ENCODE measurements around the gene KCNIP2. TPM values are rescaled to one million over a fixed set of nuclear protein-coding genes. Genes with fewer than 3 reads are reported as not detected.
"Not testable (repeated sequence)": the region's sequence is repeated elsewhere in the genome, so short reads cannot be mapped to it uniquely, and the experiment has no call there.

Gene KCNIP2
- total RNA-seq, 1 donor from 2014 or later: 7.1 TPM

- TF ChIP-seq CTCF (IDR thresholded peaks at IDR 0.05): no peak
- Mint-ChIP-seq H3K9me3 (no peaks in the 10 kb centered on the region), H3K27me3 (no peaks in the 10 kb centered on the region), H3K4me1 (peaks cover 5% of the 10 kb centered on the region), H3K4me3 (no peak overlapping the region), H3K27ac (no peak overlapping the region), H3K36me3 (ENCODE audit: low read depth) (peaks cover 80% of the 10 kb centered on the region)
- intact Hi-C loops (cut with micrococcal nuclease): no loop called here
- ChIA-PET POLR2A (interaction anchor here (0.6 to 0.9 kb wide), 2 partner anchors 15 to 311 kb away, joined by 3 to 7 read pairs; partner anchors contain the start of gene OGA), CTCF (no interaction called here)
- DNase-seq (no peak), ATAC-seq (ENCODE audit: low read depth) (no peak)
These were observed 40.1 kb downstream of the KCNIP2 start for GRCh38 chr10:101803511-101803910.

GRCh38 chr10:101797403-101798059 lies 46.1 kb downstream of the KCNIP2 start:
- no peak for DNase-seq
- no peaks in the 10 kb centered on the region for H3K9me3 Mint-ChIP-seq
- ATAC-seq (ENCODE audit: low read depth): no peak
- ChIA-PET CTCF (interaction anchor here (0.9 to 1.4 kb wide), 2 partner anchors 16 to 43 kb away, joined by 4 read pairs; no protein-coding TSS in a partner anchor), POLR2A (interaction anchor here (0.6 to 1.0 kb wide), 4 partner anchors 20 to 224 kb away, joined by 3 to 10 read pairs (median 7); no protein-coding TSS in a partner anchor)
- H3K27ac Mint-ChIP-seq: no peak overlapping the region
- no peak for TF ChIP-seq CTCF (IDR thresholded peaks at IDR 0.05)
- intact Hi-C loops (cut with micrococcal nuclease): loop anchor here (2.0 kb wide), 1 partner anchor 17 kb away; no protein-coding TSS in a partner anchor
- H3K36me3 Mint-ChIP-seq (ENCODE audit: low read depth): peaks cover 89% of the 10 kb centered on the region
- H3K27me3 Mint-ChIP-seq: no peaks in the 10 kb centered on the region
- peaks cover 5% of the 10 kb centered on the region for H3K4me1 Mint-ChIP-seq
- no peak overlapping the region for H3K4me3 Mint-ChIP-seq

DNA sequence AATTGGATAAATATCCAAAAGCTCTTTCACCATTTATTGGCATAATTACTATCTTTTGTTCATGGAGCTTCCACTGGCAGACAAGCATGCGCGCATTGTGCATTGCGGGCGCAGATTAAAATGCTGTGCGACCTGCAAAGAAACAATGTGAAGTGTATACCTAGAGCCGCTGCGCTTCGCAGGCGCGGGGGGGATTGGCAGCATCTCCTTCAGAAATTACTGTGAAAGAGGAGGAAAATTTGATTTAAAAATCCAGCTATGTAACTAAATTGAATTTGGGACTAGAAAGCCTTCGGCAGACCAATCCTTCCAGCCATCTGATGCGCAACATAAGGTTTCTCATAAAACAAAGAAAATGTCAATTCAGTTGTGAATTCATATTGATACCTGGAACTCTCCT lies 50.1 kb downstream of the KCNIP2 start:
- Mint-ChIP-seq H3K9me3 (no peaks in the 10 kb centered on the region), H3K4me1 (no peaks in the 10 kb centered on the region), H3K4me3 (no peak overlapping the region), H3K27me3 (no peaks in the 10 kb centered on the region), H3K36me3 (ENCODE audit: low read depth) (peaks cover 79% of the 10 kb centered on the region), H3K27ac (no peak overlapping the region)
- DNase-seq (no peak), ATAC-seq (ENCODE audit: low read depth) (no peak)
- CTCF ChIA-PET: interaction anchor here (1.5 kb wide), 1 partner anchor 42 kb away, joined by 3 read pairs; no protein-coding TSS in a partner anchor
- intact Hi-C loops (cut with micrococcal nuclease): no loop called here
- POLR2A ChIA-PET: interaction anchor here (0.9 kb wide), 1 partner anchor 25 kb away, joined by 3 read pairs; no protein-coding TSS in a partner anchor
- TF ChIP-seq CTCF (IDR thresholded peaks at IDR 0.05): no peak

DNA sequence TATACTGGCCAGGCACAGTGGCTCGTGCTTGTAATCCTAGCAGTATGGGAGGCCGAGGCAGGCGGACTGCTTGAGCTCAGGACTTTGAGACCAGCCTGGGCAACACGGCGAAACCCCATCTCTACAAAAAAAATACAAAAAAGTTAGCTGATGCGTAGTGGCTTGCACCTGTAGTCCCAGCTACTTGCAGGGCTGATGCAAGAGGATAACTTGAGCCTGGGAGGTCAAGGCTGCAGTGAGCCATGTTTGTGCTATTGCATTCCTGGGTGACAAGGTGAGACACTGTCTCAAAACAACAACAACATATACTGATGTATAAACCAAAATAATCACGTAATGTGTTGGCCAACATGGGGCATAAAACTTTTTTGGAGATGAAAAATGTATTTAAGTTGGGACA lies 53.9 kb downstream of the KCNIP2 start:
- no peaks in the 10 kb centered on the region for H3K4me1 Mint-ChIP-seq
- H3K9me3 Mint-ChIP-seq: no peaks in the 10 kb centered on the region
- H3K4me3 Mint-ChIP-seq: no peak overlapping the region
- no peak overlapping the region for H3K27ac Mint-ChIP-seq
- TF ChIP-seq CTCF (IDR thresholded peaks at IDR 0.05): no peak
- ATAC-seq (ENCODE audit: low read depth) (no peak), DNase-seq (no peak)
- peaks cover 78% of the 10 kb centered on the region for H3K36me3 Mint-ChIP-seq (ENCODE audit: low read depth)
- CTCF ChIA-PET: no interaction called here
- POLR2A ChIA-PET: interaction anchor here (0.7 kb wide), 2 partner anchors 11 to 24 kb away, joined by 6 to 7 read pairs; no protein-coding TSS in a partner anchor
- H3K27me3 Mint-ChIP-seq: no peaks in the 10 kb centered on the region
- intact Hi-C loops (cut with micrococcal nuclease): no loop called here

GRCh38 chr10:101789231-101789630 lies 54.4 kb downstream of the KCNIP2 start:
- H3K4me3 Mint-ChIP-seq; H3K9me3 Mint-ChIP-seq; POLR2A ChIA-PET; intact Hi-C loops (cut with micrococcal nuclease); H3K27ac Mint-ChIP-seq; H3K27me3 Mint-ChIP-seq; DNase-seq; CTCF ChIA-PET; ATAC-seq (ENCODE audit: low read depth); H3K4me1 Mint-ChIP-seq: not testable (repeated sequence)
- H3K36me3 Mint-ChIP-seq (ENCODE audit: low read depth): peaks cover 77% of the 10 kb centered on the region
